Brain microvascular endothelial cell (primary cell): Measurements from ENCODE around the gene UGT1A10.

Source experiments
- DNase-seq: peaks from one replicate; pipeline ENCODE4 v3.0.0-alpha.2; 2020
- H3K27ac ChIP-seq: fragments of 250-450 bp; sonication (Bioruptor Pico); 2 replicates; pipeline ENCODE4 v1.5.1; 2020; ENCODE audit warnings: mild to moderate bottlenecking, moderate library complexity
- H3K27me3 ChIP-seq: fragments of 250-450 bp; sonication (Bioruptor Pico); replicated peaks from 2 replicates; pipeline ENCODE4 v1.5.1; 2020; ENCODE audit warnings: mild to moderate bottlenecking
- H3K36me3 ChIP-seq: fragments of 250-450 bp; sonication (Bioruptor Pico); replicated peaks from 2 replicates; pipeline ENCODE4 v1.5.1; 2020; ENCODE audit warnings: mild to moderate bottlenecking
- H3K4me3 ChIP-seq: 2 replicates; pipeline ENCODE4 v1.5.1; 2011; ENCODE audit warnings: low read depth, mild to moderate bottlenecking, control low read depth, low read length, moderate library complexity
- CTCF ChIP-seq: IDR thresholded peaks from 2 replicates; pipeline ENCODE4 v1.5.1; 2011; ENCODE audit warnings: low read depth, mild to moderate bottlenecking, moderate library complexity, low read length, control low read depth, inconsistent platforms; ENCODE audit errors: missing control alignments
- in situ Hi-C: cut with HindIII; loops from 2 replicates; pipeline ENCODE4 v1.10.0; 2017; ENCODE audit warnings: low sequenced_read_pairs, low pct_ligation_motif_present

UGT1A10 gene

GRCh38 chr2:233817361-233817911 lies 181.2 kb downstream of the UGT1A10 start:
- no peak for TF ChIP-seq CTCF
- DNase-seq = no peak
- Histone ChIP-seq H3K4me3 (no peak overlapping the region), H3K27ac (no peak overlapping the region), H3K27me3 (no peaks in the 10 kb centered on the region), H3K36me3 (no peaks in the 10 kb centered on the region)
- in situ Hi-C loops = no loop called here

GRCh38 chr2:233817995-233818638 lies 181.9 kb downstream of the UGT1A10 start:
- no peak overlapping the region for H3K4me3 ChIP-seq
- in situ Hi-C loops = no loop called here
- no peak for TF ChIP-seq CTCF

GRCh38 chr2:233818639-233819621 lies 182.7 kb downstream of the UGT1A10 start:
- DNase-seq = no peak
- in situ Hi-C loops = no loop called here
- H3K27ac ChIP-seq = no peak overlapping the region
- H3K36me3 ChIP-seq = no peaks in the 10 kb centered on the region
- no peaks in the 10 kb centered on the region for H3K27me3 ChIP-seq
- no peak overlapping the region for H3K4me3 ChIP-seq
- TF ChIP-seq CTCF = no peak

More at GRCh38 chr2:233817995-233818638, 181.9 kb downstream of the UGT1A10 start:
- no peak for DNase-seq
- no peaks in the 10 kb centered on the region for H3K36me3 ChIP-seq
- H3K27ac ChIP-seq = no peak overlapping the region
- no peaks in the 10 kb centered on the region for H3K27me3 ChIP-seq

- Histone ChIP-seq H3K27me3 (no peaks in the 10 kb centered on the region), H3K27ac (no peak overlapping the region), H3K36me3 (no peaks in the 10 kb centered on the region), H3K4me3 (no peak overlapping the region)
- TF ChIP-seq CTCF = no peak
- DNase-seq = no peak
- in situ Hi-C loops = no loop called here
Measured at GRCh38 chr2:233819884-233820773, 183.9 kb downstream of the UGT1A10 start.

- no peak overlapping the region for H3K4me3 ChIP-seq
- no peaks in the 10 kb centered on the region for H3K27me3 ChIP-seq
- in situ Hi-C loops = no loop called here
- H3K36me3 ChIP-seq = no peaks in the 10 kb centered on the region
- H3K27ac ChIP-seq = no peak overlapping the region
- no peak for TF ChIP-seq CTCF
- no peak for DNase-seq
Measured at GRCh38 chr2:233820774-233821105, 184.5 kb downstream of the UGT1A10 start.
